Measurements from ENCODE around the gene PPP1CA. TPM values are rescaled to one million over a fixed set of nuclear protein-coding genes. Genes with fewer than 3 reads are reported as not detected.

Gene PPP1CA
- total and polyA plus RNA-seq, 7 donors = 72.6 to 191 (median 108) TPM

DNA sequence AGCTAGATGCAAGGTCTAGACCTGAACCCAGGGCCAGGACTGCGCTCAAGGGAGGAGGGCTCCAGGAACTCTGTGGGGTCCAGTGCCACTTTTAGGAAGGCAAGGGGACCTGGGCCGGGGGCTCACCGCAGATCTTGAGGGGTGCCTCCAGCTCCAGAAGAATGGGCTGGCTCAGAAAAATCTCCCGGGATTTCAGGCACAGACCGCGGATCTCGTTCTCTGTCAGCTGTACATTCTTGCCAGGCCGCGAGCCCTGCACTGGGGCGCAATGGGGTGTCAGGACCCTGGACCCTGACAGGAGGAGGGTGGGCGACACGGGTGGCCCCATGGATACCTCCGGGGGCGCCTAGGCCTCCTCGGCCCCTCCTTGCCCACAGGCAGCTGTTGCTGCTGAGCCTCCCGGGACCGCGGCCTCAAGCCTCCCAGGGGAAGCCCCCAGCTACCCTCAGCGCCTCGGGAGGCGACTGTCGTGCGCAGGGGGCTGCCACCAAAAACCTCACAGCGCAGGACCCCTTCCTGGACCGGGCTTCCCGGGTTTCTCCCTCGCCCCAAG lies 640 bp downstream of the PPP1CA start:
- intact Hi-C loops (cut with DNase I) = loop anchor here (1.0 to 5.0 kb wide), 3 partner anchors 66 to 106 kb away; partner anchors contain the start of gene TMEM134 (in 2 of the 2)
- H3K27ac ChIP-seq = peak overlapping the region; percentile 95
- WGBS, 3 donors = 3 to 5% (median 3%) methylated on average over 16 to 27 of the region's 27 CpGs
- peak overlapping the region; percentile 99 for H3K4me3 ChIP-seq
- H3K9me3 ChIP-seq = no peaks in the 10 kb centered on the region
- DNase-seq (peak in 1 of 2 donors; percentile 71), ATAC-seq (peak in 3 of 4 donors; percentile 11 to 29 (median 14))
- TF ChIP-seq, protein P1, sequence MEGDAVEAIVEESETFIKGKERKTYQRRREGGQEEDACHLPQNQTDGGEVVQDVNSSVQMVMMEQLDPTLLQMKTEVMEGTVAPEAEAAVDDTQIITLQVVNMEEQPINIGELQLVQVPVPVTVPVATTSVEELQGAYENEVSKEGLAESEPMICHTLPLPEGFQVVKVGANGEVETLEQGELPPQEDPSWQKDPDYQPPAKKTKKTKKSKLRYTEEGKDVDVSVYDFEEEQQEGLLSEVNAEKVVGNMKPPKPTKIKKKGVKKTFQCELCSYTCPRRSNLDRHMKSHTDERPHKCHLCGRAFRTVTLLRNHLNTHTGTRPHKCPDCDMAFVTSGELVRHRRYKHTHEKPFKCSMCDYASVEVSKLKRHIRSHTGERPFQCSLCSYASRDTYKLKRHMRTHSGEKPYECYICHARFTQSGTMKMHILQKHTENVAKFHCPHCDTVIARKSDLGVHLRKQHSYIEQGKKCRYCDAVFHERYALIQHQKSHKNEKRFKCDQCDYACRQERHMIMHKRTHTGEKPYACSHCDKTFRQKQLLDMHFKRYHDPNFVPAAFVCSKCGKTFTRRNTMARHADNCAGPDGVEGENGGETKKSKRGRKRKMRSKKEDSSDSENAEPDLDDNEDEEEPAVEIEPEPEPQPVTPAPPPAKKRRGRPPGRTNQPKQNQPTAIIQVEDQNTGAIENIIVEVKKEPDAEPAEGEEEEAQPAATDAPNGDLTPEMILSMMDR (IDR thresholded peaks at IDR 0.05) = no peak
- peaks cover 32% of the 10 kb centered on the region for H3K4me1 ChIP-seq
- H3K27me3 ChIP-seq (ENCODE audit: insufficient read depth in 3 of 3, low read length in 2 of 3) = no peaks in the 10 kb centered on the region
- peaks cover 0 to 47% of the 10 kb centered on the region in 2 donors for H3K36me3 ChIP-seq (ENCODE audit: insufficient read depth in 1 of 2, low read depth in 1 of 2)

DNA sequence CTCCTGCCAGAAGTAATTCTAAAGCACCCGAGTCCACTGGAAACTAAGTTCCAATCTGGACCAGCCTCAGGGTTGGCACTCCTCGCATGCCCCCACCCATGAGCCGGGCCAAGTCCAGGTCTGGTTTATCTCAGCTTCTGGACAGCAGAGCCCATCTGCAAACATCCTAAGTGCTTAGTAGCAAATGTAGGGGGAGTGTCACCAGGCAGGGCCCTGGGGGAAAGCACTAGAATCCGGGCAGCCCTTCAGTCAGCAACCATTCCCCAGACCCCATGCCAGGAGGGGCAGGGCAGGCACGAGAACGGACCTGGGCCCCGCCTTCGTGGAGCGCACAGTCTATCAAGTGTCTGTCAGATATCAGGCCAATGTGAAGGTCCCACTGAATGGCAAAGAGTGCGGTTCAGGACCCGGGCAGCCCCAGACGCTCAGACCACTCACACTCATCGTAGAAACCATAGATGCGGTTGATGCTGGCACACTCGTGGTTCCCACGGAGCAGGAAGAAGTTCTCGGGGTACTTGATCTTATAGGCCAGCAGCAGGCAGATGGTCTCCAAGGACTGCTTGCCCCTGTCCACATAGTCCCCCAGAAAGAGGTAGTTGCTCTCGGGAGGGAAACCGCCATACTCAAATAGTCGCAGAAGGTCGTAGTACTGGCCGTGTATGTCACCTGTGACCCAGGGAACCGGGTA lies 1.3 kb downstream of the PPP1CA start:
- ATAC-seq (no peak), DNase-seq (no peak)
- Histone ChIP-seq H3K9me3 (no peaks in the 10 kb centered on the region), H3K27ac (peak overlapping the region; percentile 95), H3K4me3 (peak overlapping the region; percentile 99), H3K4me1 (peaks cover 32% of the 10 kb centered on the region), H3K27me3 (ENCODE audit: insufficient read depth in 3 of 3, low read length in 2 of 3) (no peaks in the 10 kb centered on the region), H3K36me3 (ENCODE audit: insufficient read depth in 1 of 2, low read depth in 1 of 2) (peaks cover 0 to 54% of the 10 kb centered on the region in 2 donors)
- WGBS, 3 donors = 31 to 44% (median 35%) methylated on average over 23 of the region's 23 CpGs
- intact Hi-C loops (cut with DNase I) = loop anchor here (2.0 to 5.0 kb wide), 2 partner anchors 67 to 106 kb away; partner anchors contain the start of gene TMEM134 (in 2 of the 2)
- TF ChIP-seq, protein P1 (IDR thresholded peaks at IDR 0.05) = no peak

GRCh38 chr11:67398661-67399563 lies 2.7 kb downstream of the PPP1CA start:
- Histone ChIP-seq H3K9me3 (no peaks in the 10 kb centered on the region), H3K4me3 (no peak overlapping the region), H3K27me3 (ENCODE audit: insufficient read depth in 3 of 3, low read length in 2 of 3) (no peaks in the 10 kb centered on the region), H3K27ac (no peak overlapping the region), H3K4me1 (peaks cover 32% of the 10 kb centered on the region), H3K36me3 (ENCODE audit: insufficient read depth in 1 of 2, low read depth in 1 of 2) (peaks cover 0 to 65% of the 10 kb centered on the region in 2 donors)
- intact Hi-C loops (cut with DNase I) = no loop called here
- DNase-seq = no peak
- 76 to 82% (median 77%) methylated on average over 31 of the region's 31 CpGs for WGBS, 3 donors
- no peak for ATAC-seq
- TF ChIP-seq, protein P1 (IDR thresholded peaks at IDR 0.05) = no peak

DNA sequence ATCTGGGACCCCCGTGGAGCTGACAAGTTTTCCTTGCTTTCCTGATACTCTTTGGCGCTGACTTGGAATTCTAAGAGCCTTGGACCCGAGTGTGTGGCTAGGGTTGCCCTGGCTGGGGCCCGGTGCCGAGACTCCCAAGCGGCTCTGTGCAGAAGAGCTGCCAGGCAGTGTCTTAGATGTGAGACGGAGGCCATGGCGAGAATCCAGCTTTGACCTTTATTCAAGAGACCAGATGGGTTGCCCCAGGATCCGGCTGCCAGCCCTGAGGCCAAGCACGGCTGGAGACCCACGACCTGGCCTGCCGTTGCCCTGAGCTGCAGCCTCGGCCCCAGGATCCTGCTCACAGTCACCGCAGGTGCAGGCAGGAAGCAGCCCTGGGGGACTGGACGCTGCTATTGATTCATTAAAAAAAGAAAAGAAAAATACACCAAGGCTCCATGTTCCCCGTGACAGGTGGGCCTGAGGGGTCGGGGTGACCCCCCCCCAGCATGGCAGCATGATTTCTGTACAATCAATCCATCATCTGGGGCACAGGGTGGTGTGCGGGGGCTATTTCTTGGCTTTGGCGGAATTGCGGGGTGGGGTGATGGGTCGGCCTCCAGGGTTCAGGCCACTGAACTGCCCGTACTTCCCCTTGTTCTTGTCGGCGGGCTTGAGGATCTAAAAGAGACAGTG lies 3.5 kb downstream of the PPP1CA start:
- WGBS, 3 donors = 57 to 71% (median 61%) methylated on average over 24 of the region's 24 CpGs
- DNase-seq (no peak), ATAC-seq (no peak)
- Histone ChIP-seq H3K9me3 (no peaks in the 10 kb centered on the region), H3K4me1 (peaks cover 32% of the 10 kb centered on the region), H3K36me3 (ENCODE audit: insufficient read depth in 1 of 2, low read depth in 1 of 2) (peaks cover 0 to 68% of the 10 kb centered on the region in 2 donors), H3K4me3 (no peak overlapping the region), H3K27me3 (ENCODE audit: insufficient read depth in 3 of 3, low read length in 2 of 3) (no peaks in the 10 kb centered on the region), H3K27ac (no peak overlapping the region)
- TF ChIP-seq, protein P1 (IDR thresholded peaks at IDR 0.05) = no peak
- intact Hi-C loops (cut with DNase I) = no loop called here
